GM12864 (cell line): Measurements from ENCODE around the gene PLXDC1.

Experiments used
- DNase-seq: peaks from one replicate; pipeline ENCODE4 v3.0.0-alpha.2; 2011; ENCODE audit warnings: low read depth
- H3K4me3 ChIP-seq: 2 replicates; pipeline ENCODE4 v1.5.1; 2011; ENCODE audit warnings: mild to moderate bottlenecking, low read depth, low read length, control low read depth
- TF ChIP-seq, protein P1 (sequence below): IDR thresholded peaks from 2 replicates; pipeline ENCODE4 v1.5.1; 2011; ENCODE audit warnings: low read depth, mild to moderate bottlenecking, moderate library complexity, low read length, control low read depth, inconsistent platforms; ENCODE audit errors: missing control alignments

PLXDC1 gene

DNA sequence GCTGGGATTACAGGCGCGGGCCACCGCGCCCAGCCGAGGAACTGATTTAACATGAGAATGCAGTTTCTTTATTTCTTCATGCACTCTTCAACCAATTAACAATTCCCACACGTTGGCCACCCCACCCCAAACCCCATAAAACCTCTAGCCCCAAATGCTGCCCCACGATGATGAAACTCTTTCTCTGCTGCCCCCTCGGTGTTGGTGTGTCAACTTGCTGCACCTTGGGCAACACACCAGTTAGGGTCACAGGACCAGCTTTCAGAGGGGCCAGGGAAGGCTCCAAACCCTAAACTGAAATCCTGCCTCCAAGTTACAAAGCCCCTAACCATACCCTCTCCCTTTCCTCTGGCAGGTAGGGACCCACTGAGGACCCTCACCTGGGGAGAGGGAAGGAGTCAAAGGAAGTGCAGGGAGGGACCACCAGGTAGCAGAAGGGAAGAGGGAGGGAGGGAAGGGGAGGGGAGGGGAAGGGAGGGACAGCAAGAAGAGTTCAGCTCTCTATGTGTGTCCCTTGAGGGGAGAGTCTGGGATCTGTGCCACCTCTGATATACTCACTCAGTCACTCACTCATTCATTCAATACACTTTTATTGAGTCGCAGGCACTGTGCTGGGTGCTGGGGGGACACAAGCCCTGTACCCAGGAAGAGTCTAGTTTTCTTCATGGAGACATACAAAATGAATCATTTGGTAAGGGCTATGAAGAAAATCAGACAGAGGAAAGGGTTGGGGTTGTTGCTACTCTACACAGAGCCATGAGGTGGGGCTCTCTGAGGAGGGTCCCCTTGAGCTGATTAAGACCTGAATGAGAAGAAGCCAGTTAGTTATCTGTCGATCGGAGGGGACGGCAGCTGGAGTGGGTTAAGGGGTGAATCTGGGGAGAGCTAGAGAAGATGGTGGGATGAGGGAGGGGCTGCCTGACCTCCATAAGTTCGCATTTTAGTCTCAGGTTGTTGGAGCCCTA lies 3.9 kb downstream of the PLXDC1 start:
- TF ChIP-seq, protein P1, sequence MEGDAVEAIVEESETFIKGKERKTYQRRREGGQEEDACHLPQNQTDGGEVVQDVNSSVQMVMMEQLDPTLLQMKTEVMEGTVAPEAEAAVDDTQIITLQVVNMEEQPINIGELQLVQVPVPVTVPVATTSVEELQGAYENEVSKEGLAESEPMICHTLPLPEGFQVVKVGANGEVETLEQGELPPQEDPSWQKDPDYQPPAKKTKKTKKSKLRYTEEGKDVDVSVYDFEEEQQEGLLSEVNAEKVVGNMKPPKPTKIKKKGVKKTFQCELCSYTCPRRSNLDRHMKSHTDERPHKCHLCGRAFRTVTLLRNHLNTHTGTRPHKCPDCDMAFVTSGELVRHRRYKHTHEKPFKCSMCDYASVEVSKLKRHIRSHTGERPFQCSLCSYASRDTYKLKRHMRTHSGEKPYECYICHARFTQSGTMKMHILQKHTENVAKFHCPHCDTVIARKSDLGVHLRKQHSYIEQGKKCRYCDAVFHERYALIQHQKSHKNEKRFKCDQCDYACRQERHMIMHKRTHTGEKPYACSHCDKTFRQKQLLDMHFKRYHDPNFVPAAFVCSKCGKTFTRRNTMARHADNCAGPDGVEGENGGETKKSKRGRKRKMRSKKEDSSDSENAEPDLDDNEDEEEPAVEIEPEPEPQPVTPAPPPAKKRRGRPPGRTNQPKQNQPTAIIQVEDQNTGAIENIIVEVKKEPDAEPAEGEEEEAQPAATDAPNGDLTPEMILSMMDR, result no peak
- H3K4me3 ChIP-seq, result no peak overlapping the region
- no peak for DNase-seq

DNA sequence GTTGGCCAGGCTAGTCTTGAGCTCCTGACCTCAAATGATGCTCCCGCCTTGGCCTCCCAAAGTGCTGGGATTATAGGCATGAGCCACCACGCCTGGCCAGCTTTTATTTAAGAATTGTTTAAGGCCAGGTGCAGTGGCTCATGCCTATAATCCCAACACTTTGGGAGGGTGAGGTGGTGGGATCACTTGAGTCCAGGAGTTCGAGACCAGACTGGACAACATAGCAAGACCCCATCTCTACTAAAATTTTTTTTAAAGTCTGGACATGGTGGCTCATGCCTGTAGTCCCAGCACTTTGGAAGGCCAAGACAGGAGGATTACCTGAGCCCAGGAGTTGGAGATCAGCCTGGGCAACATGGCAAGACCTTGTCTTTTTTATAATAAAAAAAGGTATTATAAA lies 5.2 kb downstream of the PLXDC1 start:
- no peak for DNase-seq
- TF ChIP-seq, protein P1, result no peak
- H3K4me3 ChIP-seq, result no peak overlapping the region

GRCh38 chr17:39145143-39145542 lies 6.3 kb downstream of the PLXDC1 start:
- H3K4me3 ChIP-seq, result no peak overlapping the region
- TF ChIP-seq, protein P1, result no peak
- no peak for DNase-seq

DNA sequence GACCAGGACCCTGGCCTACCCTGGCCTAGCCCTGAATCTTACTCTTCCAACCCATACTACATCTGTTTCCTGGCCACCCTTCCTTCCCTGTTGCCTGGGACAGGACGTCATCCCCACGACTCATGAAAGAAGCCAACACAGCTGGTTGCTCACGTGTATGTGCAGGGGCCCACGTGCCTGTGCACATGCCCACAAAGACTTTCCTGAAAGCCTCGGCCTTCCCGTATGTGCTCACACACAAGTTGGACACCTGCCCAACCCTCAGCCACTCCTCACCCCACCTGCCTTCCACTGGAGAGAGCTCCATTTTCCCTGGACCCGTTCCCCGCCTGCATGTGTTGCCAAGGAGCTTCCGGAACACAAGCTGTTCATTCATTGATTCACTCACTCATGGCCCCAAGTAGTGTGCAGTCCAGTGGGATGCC lies 7.0 kb downstream of the PLXDC1 start:
- TF ChIP-seq, protein P1, result no peak

GRCh38 chr17:39143552-39144093 lies 7.8 kb downstream of the PLXDC1 start:
- TF ChIP-seq, protein P1, result no peak
- no peak overlapping the region for H3K4me3 ChIP-seq
- DNase-seq, result no peak

More for the DNA sequence above, 7.0 kb downstream of the PLXDC1 start:
- no peak for DNase-seq
- H3K4me3 ChIP-seq, result no peak overlapping the region

DNA sequence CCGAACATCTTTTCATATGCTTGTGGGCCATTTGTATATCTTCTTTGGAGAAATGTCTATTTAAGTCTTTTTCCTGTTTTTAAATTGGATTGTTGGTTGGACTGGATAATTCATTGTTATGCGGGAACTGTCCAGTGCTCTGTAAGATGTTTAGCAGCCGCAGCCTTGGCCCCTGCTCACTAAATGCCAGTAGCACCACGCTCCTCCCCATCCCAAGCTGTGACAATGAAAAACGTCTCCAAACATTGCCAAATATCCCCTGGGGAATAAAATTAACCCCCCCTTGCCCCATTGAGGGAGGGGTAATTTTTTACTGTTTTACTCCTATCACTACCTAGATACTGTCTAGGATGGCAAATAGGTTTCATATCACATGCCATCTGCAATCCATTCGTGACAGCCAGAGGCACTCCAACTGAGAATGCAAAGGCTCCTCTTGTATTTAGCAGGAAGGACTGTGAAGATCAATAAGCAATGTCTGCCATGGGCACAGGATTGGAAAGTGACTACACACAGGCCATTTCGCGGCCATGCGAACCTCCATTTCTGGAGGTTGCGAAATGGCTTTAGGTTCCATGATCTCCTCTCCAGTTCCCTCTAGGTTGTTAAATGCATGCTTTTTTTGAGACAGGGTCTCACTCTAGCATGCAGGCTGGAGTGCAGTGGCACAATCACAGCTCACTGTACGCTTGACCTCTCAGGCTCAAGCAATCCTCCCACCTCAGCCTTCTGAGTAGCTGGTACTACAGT lies 9.3 kb downstream of the PLXDC1 start:
- no peak for DNase-seq
- no peak overlapping the region for H3K4me3 ChIP-seq
- TF ChIP-seq, protein P1, result no peak
